Peyer's patch (tissue), 4 donors: ENCODE measurements around the gene CDH24. TPM values are rescaled to one million over a fixed set of nuclear protein-coding genes. Genes with fewer than 3 reads are reported as not detected.

Experiments
- DNase-seq, 3 donors: peaks; one replicate each; pipeline ENCODE4 v3.0.0-alpha.2; 2017 to 2019
- H3K27ac ChIP-seq, 4 donors: fragments of 200-600 bp; sonication (generic); one replicate each; pipeline ENCODE4 v1.5.1; 2016 to 2019
- H3K27me3 ChIP-seq, 2 donors: fragments of 200-600 bp; sonication (generic); one replicate each; pipeline ENCODE4 v1.5.1; 2019
- H3K36me3 ChIP-seq, 3 donors: fragments of 200-600 bp; sonication (generic); one replicate each; pipeline ENCODE4 v1.5.1; 2016 to 2019
- H3K4me1 ChIP-seq, 4 donors: fragments of 200-600 bp; sonication (generic); one replicate each; pipeline ENCODE4 v1.5.1; 2016 to 2019
- H3K4me3 ChIP-seq, 4 donors: fragments of 200-600 bp; sonication (generic); 1 replicate in 3 of 4; 2 replicates in 1 of 4; pipeline ENCODE4 v1.5.1; 2016 to 2019; ENCODE audit warnings: mild to moderate bottlenecking in 1 of 4
- H3K9me3 ChIP-seq, 4 donors: fragments of 200-600 bp; sonication (generic); one replicate each; pipeline ENCODE4 v1.5.1; 2016 to 2019; ENCODE audit warnings: mild to moderate bottlenecking in 1 of 4
- POLR2A ChIP-seq, 2 donors: fragments of 450-650 bp; IDR thresholded peaks; one replicate each; pipeline ENCODE4 v1.5.1; 2017; ENCODE audit warnings: antibody characterized with exemption in 2 of 2, mild to moderate bottlenecking in 2 of 2, moderate library complexity in 2 of 2
- total RNA-seq, 4 donors: library from RNA; depleted of rRNA; stranded (reverse); fragments of >200 nt; gene quantifications; one replicate each; pipeline ENCODE4 v1.1.0, GENCODE V29; 2016
- TF ChIP-seq, protein P1 (sequence below), 6 experiments: fragments of 450-650 bp in 4 of 6; fragments of 200-600 bp in 2 of 6; sonication (generic) in 1 of 6; IDR thresholded peaks; one replicate each; pipeline ENCODE4 v1.5.1; 2017 to 2019; ENCODE audit warnings: antibody characterized with exemption in 6 of 6, mild to moderate bottlenecking in 3 of 6, moderate library complexity in 1 of 6

CDH24 gene
- total RNA-seq, 4 donors from 2014 or later: 1.1 to 12.4 (median 5.5) TPM

DNA sequence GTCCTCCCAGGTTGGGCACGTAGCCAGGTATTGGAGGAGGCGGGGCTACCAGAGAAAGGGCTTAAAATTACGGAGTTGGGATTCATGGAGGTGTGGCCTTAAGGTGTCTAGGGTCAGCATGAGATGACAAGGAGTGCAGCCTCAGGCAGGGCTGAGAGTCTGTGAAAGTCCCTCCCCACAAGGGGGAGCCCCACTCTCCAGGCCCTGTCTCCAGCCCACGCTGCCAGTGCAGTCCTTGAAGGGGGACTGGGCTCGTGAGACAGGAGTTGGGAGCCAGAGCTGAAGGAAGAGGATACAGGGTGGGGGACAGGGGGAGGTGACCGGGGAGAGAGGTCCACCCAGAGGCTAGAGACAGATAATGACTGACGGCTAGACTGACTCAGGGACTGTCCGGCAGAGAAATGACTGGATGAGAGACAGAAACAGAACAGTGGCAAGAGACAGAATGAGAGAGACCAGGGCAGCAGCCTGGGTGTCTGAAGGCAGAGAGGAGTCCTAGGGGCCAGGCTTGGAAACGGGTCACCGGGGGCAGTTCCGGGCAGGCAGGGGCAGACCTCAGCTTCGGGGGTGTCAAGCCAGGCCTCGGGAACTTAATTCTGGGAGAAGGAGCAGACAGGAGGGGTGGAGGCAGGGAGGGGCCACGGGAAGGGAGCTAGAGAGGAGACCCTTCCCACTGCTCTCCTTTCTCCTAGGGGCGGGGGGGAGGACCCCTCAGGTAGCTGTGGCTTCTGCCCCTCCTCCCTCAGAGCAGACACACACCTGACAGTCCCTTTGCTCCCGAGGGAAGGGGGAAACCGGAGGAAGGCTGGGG, 970 bp downstream of the CDH24 start:
- DNase-seq: peak; percentile 75 to 89 (median 78)
- H3K27me3 ChIP-seq: no peaks in the 10 kb centered on the region
- peaks cover 0 to 13% (median 6%) of the 10 kb centered on the region in 4 donors for H3K4me1 ChIP-seq
- TF ChIP-seq, protein P1, sequence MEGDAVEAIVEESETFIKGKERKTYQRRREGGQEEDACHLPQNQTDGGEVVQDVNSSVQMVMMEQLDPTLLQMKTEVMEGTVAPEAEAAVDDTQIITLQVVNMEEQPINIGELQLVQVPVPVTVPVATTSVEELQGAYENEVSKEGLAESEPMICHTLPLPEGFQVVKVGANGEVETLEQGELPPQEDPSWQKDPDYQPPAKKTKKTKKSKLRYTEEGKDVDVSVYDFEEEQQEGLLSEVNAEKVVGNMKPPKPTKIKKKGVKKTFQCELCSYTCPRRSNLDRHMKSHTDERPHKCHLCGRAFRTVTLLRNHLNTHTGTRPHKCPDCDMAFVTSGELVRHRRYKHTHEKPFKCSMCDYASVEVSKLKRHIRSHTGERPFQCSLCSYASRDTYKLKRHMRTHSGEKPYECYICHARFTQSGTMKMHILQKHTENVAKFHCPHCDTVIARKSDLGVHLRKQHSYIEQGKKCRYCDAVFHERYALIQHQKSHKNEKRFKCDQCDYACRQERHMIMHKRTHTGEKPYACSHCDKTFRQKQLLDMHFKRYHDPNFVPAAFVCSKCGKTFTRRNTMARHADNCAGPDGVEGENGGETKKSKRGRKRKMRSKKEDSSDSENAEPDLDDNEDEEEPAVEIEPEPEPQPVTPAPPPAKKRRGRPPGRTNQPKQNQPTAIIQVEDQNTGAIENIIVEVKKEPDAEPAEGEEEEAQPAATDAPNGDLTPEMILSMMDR (IDR thresholded peaks at IDR 0.05): peak; percentile 43 to 74 (median 65)
- no peak for TF ChIP-seq POLR2A (IDR thresholded peaks at IDR 0.05)
- peaks cover 0 to 28% (median 4%) of the 10 kb centered on the region in 3 donors for H3K36me3 ChIP-seq
- peak overlapping the region in 1 of 4 donors; percentile 25 for H3K27ac ChIP-seq
- H3K9me3 ChIP-seq: no peaks in the 10 kb centered on the region
- H3K4me3 ChIP-seq: peak overlapping the region in 3 of 4 donors; percentile 2 to 81 (median 72)

DNA sequence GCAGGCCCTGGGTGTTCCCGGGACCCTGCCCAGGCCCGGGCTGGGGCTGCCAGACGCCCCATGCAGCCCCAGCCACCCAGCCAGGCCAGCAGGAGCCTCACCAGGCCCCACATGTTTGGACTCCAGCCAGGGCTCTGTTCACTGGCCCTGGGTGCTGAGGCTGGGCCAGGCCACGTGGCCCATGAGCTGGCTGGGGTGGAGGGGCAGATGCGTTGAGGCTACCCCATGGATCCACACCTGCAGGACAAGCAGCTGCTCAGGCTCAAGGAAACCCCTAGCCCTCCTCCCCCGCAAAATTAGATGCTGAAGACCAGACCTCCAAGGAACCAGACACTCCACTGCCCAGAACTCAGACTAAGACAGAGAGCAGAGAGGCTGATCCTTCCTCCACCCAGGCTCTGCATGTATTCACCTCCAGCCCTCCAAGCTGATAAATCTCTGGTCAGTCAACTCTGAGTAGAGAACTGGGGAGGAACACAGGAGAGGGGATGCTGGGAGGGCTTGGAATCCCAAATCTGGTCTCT, 1.6 kb downstream of the CDH24 start:
- DNase-seq: peak in 1 of 3 donors; percentile 37
- H3K9me3 ChIP-seq: no peaks in the 10 kb centered on the region
- H3K27me3 ChIP-seq: no peaks in the 10 kb centered on the region
- TF ChIP-seq, protein P1 (IDR thresholded peaks at IDR 0.05): no peak
- TF ChIP-seq POLR2A (IDR thresholded peaks at IDR 0.05): no peak
- peaks cover 0 to 13% (median 6%) of the 10 kb centered on the region in 4 donors for H3K4me1 ChIP-seq
- no peak overlapping the region for H3K4me3 ChIP-seq
- H3K36me3 ChIP-seq: peaks cover 0 to 21% (median 1%) of the 10 kb centered on the region in 3 donors
- no peak overlapping the region for H3K27ac ChIP-seq

DNA sequence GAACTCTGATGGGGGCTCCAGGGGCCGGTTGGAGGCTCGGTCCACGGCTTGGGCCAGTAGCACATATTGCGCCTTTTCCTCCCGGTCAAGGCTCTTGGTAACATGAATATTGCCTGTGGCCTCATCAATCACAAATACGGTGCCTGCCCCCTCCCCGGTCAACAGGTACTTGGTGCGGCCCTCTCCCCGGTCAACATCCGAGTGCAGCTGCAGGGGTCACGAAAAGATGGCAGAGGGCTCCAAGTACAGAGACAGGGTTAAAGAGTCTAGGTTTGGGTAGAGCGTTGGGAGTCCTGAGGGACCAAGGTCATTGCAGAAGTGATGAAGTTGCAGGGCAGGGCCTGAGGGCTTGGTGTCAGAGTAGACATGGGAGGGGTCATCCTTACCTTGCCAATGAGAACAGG, 2.2 kb downstream of the CDH24 start:
- no peaks in the 10 kb centered on the region for H3K27me3 ChIP-seq
- DNase-seq: no peak
- no peak overlapping the region for H3K4me3 ChIP-seq
- H3K36me3 ChIP-seq: peaks cover 0 to 16% (median 0%) of the 10 kb centered on the region in 3 donors
- H3K9me3 ChIP-seq: no peaks in the 10 kb centered on the region
- TF ChIP-seq, protein P1 (IDR thresholded peaks at IDR 0.05): no peak
- TF ChIP-seq POLR2A (IDR thresholded peaks at IDR 0.05): no peak
- H3K27ac ChIP-seq: no peak overlapping the region
- peaks cover 0 to 13% (median 6%) of the 10 kb centered on the region in 4 donors for H3K4me1 ChIP-seq

GRCh38 chr14:23054000-23054811, 3.1 kb downstream of the CDH24 start:
- peaks cover 0 to 13% (median 6%) of the 10 kb centered on the region in 4 donors for H3K4me1 ChIP-seq
- no peak overlapping the region for H3K27ac ChIP-seq
- no peaks in the 10 kb centered on the region for H3K27me3 ChIP-seq
- H3K9me3 ChIP-seq: no peaks in the 10 kb centered on the region
- H3K4me3 ChIP-seq: no peak overlapping the region
- H3K36me3 ChIP-seq: peaks cover 0 to 7% (median 0%) of the 10 kb centered on the region in 3 donors
- peak in 1 of 3 donors; percentile 42 for DNase-seq
- TF ChIP-seq, protein P1 (IDR thresholded peaks at IDR 0.05): peak in 1 of 6 experiments; percentile 14
- no peak for TF ChIP-seq POLR2A (IDR thresholded peaks at IDR 0.05)

GRCh38 chr14:23053426-23053825, 3.9 kb downstream of the CDH24 start:
- no peaks in the 10 kb centered on the region for H3K9me3 ChIP-seq
- H3K27ac ChIP-seq: no peak overlapping the region
- TF ChIP-seq, protein P1 (IDR thresholded peaks at IDR 0.05): no peak
- no peak for TF ChIP-seq POLR2A (IDR thresholded peaks at IDR 0.05)
- H3K4me1 ChIP-seq: peaks cover 0 to 13% (median 6%) of the 10 kb centered on the region in 4 donors
- H3K36me3 ChIP-seq: no peaks in the 10 kb centered on the region
- peak in 1 of 3 donors; percentile 27 for DNase-seq
- H3K27me3 ChIP-seq: no peaks in the 10 kb centered on the region
- no peak overlapping the region for H3K4me3 ChIP-seq
